Measurements from ENCODE around the gene EPHB1.

DNA sequence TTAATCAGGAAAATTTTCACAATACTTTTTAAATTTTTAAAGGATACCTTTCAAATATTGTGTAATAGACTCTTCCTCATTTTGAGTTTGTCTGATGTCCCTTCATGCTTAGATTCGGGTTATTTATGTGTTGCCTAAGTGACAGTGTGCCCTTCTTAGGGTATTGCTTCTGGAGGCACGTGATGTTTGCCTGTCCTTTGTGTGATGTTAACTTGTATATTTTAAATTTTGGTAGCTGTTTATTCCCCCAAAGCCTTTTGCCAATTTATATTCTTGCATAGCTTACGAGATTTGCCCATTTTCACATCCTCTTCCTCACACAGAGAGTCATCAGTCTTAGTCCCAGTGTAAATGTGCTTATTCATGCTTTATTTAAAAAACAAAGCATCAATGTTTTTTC, 433.1 kb downstream of the EPHB1 start:
- TF ChIP-seq, protein P1, sequence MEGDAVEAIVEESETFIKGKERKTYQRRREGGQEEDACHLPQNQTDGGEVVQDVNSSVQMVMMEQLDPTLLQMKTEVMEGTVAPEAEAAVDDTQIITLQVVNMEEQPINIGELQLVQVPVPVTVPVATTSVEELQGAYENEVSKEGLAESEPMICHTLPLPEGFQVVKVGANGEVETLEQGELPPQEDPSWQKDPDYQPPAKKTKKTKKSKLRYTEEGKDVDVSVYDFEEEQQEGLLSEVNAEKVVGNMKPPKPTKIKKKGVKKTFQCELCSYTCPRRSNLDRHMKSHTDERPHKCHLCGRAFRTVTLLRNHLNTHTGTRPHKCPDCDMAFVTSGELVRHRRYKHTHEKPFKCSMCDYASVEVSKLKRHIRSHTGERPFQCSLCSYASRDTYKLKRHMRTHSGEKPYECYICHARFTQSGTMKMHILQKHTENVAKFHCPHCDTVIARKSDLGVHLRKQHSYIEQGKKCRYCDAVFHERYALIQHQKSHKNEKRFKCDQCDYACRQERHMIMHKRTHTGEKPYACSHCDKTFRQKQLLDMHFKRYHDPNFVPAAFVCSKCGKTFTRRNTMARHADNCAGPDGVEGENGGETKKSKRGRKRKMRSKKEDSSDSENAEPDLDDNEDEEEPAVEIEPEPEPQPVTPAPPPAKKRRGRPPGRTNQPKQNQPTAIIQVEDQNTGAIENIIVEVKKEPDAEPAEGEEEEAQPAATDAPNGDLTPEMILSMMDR (IDR thresholded peaks at IDR 0.05; ENCODE audit: low read depth, low read length, missing input control) = no peak
- no peak for TF ChIP-seq FOXA1 (IDR thresholded peaks at IDR 0.05)
- TF ChIP-seq, protein P2, sequence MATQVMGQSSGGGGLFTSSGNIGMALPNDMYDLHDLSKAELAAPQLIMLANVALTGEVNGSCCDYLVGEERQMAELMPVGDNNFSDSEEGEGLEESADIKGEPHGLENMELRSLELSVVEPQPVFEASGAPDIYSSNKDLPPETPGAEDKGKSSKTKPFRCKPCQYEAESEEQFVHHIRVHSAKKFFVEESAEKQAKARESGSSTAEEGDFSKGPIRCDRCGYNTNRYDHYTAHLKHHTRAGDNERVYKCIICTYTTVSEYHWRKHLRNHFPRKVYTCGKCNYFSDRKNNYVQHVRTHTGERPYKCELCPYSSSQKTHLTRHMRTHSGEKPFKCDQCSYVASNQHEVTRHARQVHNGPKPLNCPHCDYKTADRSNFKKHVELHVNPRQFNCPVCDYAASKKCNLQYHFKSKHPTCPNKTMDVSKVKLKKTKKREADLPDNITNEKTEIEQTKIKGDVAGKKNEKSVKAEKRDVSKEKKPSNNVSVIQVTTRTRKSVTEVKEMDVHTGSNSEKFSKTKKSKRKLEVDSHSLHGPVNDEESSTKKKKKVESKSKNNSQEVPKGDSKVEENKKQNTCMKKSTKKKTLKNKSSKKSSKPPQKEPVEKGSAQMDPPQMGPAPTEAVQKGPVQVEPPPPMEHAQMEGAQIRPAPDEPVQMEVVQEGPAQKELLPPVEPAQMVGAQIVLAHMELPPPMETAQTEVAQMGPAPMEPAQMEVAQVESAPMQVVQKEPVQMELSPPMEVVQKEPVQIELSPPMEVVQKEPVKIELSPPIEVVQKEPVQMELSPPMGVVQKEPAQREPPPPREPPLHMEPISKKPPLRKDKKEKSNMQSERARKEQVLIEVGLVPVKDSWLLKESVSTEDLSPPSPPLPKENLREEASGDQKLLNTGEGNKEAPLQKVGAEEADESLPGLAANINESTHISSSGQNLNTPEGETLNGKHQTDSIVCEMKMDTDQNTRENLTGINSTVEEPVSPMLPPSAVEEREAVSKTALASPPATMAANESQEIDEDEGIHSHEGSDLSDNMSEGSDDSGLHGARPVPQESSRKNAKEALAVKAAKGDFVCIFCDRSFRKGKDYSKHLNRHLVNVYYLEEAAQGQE (IDR thresholded peaks at IDR 0.05) = no peak
- TF ChIP-seq GABPA (IDR thresholded peaks at IDR 0.05 in 1 of 2, conservative IDR thresholded peaks at IDR 0.05 in 1 of 2) = no peak
